Measurements from ENCODE around the gene SNX5. TPM values are rescaled to one million over a fixed set of nuclear protein-coding genes. Genes with fewer than 3 reads are reported as not detected.

SNX5 gene
- total and polyA plus RNA-seq, 9 of the 15 experiments (the other 6 are each of a cell fraction or from before 2014, with no cell fraction given) = 53.5 to 276 (median 160) TPM

- TF ChIP-seq PCBP2 (IDR thresholded peaks at IDR 0.05; ENCODE audit: low read depth, low read length, poor library complexity, severe bottlenecking) (no peak), MITF (IDR thresholded peaks at IDR 0.05) (no peak), ZNF584 (CRISPR knock-in tag; IDR thresholded peaks at IDR 0.05; ENCODE audit: low read depth) (no peak), ETV5 (CRISPR knock-in tag; IDR thresholded peaks at IDR 0.05; ENCODE audit: low read depth) (no peak), MCM7 (IDR thresholded peaks at IDR 0.05) (no peak), RHOXF2B (CRISPR knock-in tag; conservative IDR thresholded peaks at IDR 0.05) (no peak), CGGBP1 (CRISPR knock-in tag; IDR thresholded peaks at IDR 0.05) (no peak), IRF9 (tag; IDR thresholded peaks at IDR 0.05) (no peak), SOX6 (IDR thresholded peaks at IDR 0.05) (peak; percentile 93), EZH2 (IDR thresholded peaks at IDR 0.05; ENCODE audit: borderline replicate concordance, low read depth, low read length) (no peak), KLF10 (CRISPR knock-in tag; IDR thresholded peaks at IDR 0.05) (no peak), NCOR1 (IDR thresholded peaks at IDR 0.05) (peak; percentile 94), ZNF354B (CRISPR knock-in tag; IDR thresholded peaks at IDR 0.05) (no peak), SREBF1 (IDR thresholded peaks at IDR 0.05; ENCODE audit: borderline replicate concordance, low read depth, low read length) (no peak), SRSF3 (IDR thresholded peaks at IDR 0.05; ENCODE audit: insufficient read depth, low read length) (no peak), LCOR (CRISPR knock-in tag; IDR thresholded peaks at IDR 0.05) (no peak), BDP1 (IDR thresholded peaks at IDR 0.05; ENCODE audit: insufficient read depth, insufficient read length) (no peak), ZNF12 (CRISPR knock-in tag; IDR thresholded peaks at IDR 0.05) (no peak), NBN (IDR thresholded peaks at IDR 0.05; ENCODE audit: low read depth) (peak; percentile 66; the same call in 1 of the 2 replicates), TCF7 (IDR thresholded peaks at IDR 0.05; ENCODE audit: borderline replicate concordance) (no peak), NFYB (IDR thresholded peaks at IDR 0.05; ENCODE audit: extremely low read depth, insufficient read length) (no peak), SRSF9 (IDR thresholded peaks at IDR 0.05; ENCODE audit: borderline replicate concordance, low read depth, low read length) (no peak), HNRNPUL1 (IDR thresholded peaks at IDR 0.05; ENCODE audit: low read length) (no peak)
- TF ChIP-seq, protein P1, sequence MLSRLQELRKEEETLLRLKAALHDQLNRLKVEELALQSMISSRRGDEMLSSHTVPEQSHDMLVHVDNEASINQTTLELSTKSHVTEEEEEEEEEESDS (CRISPR knock-in tag; IDR thresholded peaks at IDR 0.05) = no peak
- TF ChIP-seq, protein P2, sequence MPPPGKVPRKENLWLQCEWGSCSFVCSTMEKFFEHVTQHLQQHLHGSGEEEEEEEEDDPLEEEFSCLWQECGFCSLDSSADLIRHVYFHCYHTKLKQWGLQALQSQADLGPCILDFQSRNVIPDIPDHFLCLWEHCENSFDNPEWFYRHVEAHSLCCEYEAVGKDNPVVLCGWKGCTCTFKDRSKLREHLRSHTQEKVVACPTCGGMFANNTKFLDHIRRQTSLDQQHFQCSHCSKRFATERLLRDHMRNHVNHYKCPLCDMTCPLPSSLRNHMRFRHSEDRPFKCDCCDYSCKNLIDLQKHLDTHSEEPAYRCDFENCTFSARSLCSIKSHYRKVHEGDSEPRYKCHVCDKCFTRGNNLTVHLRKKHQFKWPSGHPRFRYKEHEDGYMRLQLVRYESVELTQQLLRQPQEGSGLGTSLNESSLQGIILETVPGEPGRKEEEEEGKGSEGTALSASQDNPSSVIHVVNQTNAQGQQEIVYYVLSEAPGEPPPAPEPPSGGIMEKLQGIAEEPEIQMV (tag; conservative IDR thresholded peaks at IDR 0.05; ENCODE audit: low read depth) = no peak
Measured at GRCh38 chr20:17925141-17925939, 43.3 kb downstream of the SNX5 start (continued).

Data from K562 (cell line).